ENCODE data around the gene PRKCE.

Gene PRKCE

GRCh38 chr2:45651415-45652089 is at the start of gene PRKCE:
TSS of gene PRKCE (plus strand) at chr2:45651675.
- Histone ChIP-seq H3K9ac (ENCODE audit: low read length) (peak within 1 kb of the TSS; percentile 99), H3K27me3 (ENCODE audit: control insufficient read depth in 1 of 2, insufficient read depth in 2 of 2, low read length in 2 of 2) (no peaks in the 10 kb centered on the region), H3K9me3 (ENCODE audit: low read length) (no peaks in the 10 kb centered on the region), H3K4me3 (ENCODE audit: low read depth in 1 of 2, low read length in 2 of 2) (peak within 1 kb of the TSS; percentile 88 to 94), H3K36me3 (ENCODE audit: insufficient read depth, low read length) (no peaks in the 10 kb centered on the region), H3K27ac (ENCODE audit: low read depth, low read length) (peak within 1 kb of the TSS; percentile 99), H3K4me1 (ENCODE audit: insufficient read depth, low read length) (peaks cover 55% of the 10 kb centered on the region)

GRCh38 chr2:45602624-45603023 is 48.9 kb upstream of the PRKCE start:
- Histone ChIP-seq H3K9ac (ENCODE audit: low read length) (no peak overlapping the region), H3K4me3 (ENCODE audit: low read depth in 1 of 2, low read length in 2 of 2) (no peak overlapping the region), H3K36me3 (ENCODE audit: insufficient read depth, low read length) (peaks cover 32% of the 10 kb centered on the region), H3K4me1 (ENCODE audit: insufficient read depth, low read length) (no peaks in the 10 kb centered on the region), H3K27ac (ENCODE audit: low read depth, low read length) (no peak overlapping the region), H3K27me3 (ENCODE audit: control insufficient read depth in 1 of 2, insufficient read depth in 2 of 2, low read length in 2 of 2) (no peaks in the 10 kb centered on the region), H3K9me3 (ENCODE audit: low read length) (no peaks in the 10 kb centered on the region)

- Histone ChIP-seq H3K36me3 (ENCODE audit: insufficient read depth, low read length) (peaks cover 17% of the 10 kb centered on the region), H3K4me3 (ENCODE audit: low read depth in 1 of 2, low read length in 2 of 2) (no peak overlapping the region), H3K9me3 (ENCODE audit: low read length) (no peaks in the 10 kb centered on the region), H3K27me3 (ENCODE audit: control insufficient read depth in 1 of 2, insufficient read depth in 2 of 2, low read length in 2 of 2) (no peaks in the 10 kb centered on the region), H3K9ac (ENCODE audit: low read length) (no peak overlapping the region), H3K4me1 (ENCODE audit: insufficient read depth, low read length) (peaks cover 5% of the 10 kb centered on the region), H3K27ac (ENCODE audit: low read depth, low read length) (no peak overlapping the region)
Measured at GRCh38 chr2:45605116-45605515, 46.4 kb upstream of the PRKCE start.

GRCh38 chr2:45606796-45607195 is 44.7 kb upstream of the PRKCE start:
- Histone ChIP-seq H3K36me3 (ENCODE audit: insufficient read depth, low read length) (peaks cover 5% of the 10 kb centered on the region), H3K4me3 (ENCODE audit: low read depth in 1 of 2, low read length in 2 of 2) (no peak overlapping the region), H3K4me1 (ENCODE audit: insufficient read depth, low read length) (peaks cover 6% of the 10 kb centered on the region), H3K9ac (ENCODE audit: low read length) (no peak overlapping the region), H3K27me3 (ENCODE audit: control insufficient read depth in 1 of 2, insufficient read depth in 2 of 2, low read length in 2 of 2) (no peaks in the 10 kb centered on the region), H3K9me3 (ENCODE audit: low read length) (no peaks in the 10 kb centered on the region), H3K27ac (ENCODE audit: low read depth, low read length) (no peak overlapping the region)

GRCh38 chr2:45607701-45608100 is 43.8 kb upstream of the PRKCE start:
- no peak overlapping the region for H3K9ac ChIP-seq (ENCODE audit: low read length)
- no peak overlapping the region for H3K27ac ChIP-seq (ENCODE audit: low read depth, low read length)
- H3K36me3 ChIP-seq (ENCODE audit: insufficient read depth, low read length) = no peaks in the 10 kb centered on the region

GRCh38 chr2:45610281-45611019 is 41.0 kb upstream of the PRKCE start:
- H3K27me3 ChIP-seq (ENCODE audit: control insufficient read depth in 1 of 2, insufficient read depth in 2 of 2, low read length in 2 of 2) = no peaks in the 10 kb centered on the region
- peak overlapping the region; percentile 47 to 81 for H3K4me3 ChIP-seq (ENCODE audit: low read depth in 1 of 2, low read length in 2 of 2)
- no peaks in the 10 kb centered on the region for H3K36me3 ChIP-seq (ENCODE audit: insufficient read depth, low read length)
- H3K27ac ChIP-seq (ENCODE audit: low read depth, low read length) = peak overlapping the region; percentile 52
- no peaks in the 10 kb centered on the region for H3K9me3 ChIP-seq (ENCODE audit: low read length)
- peaks cover 6% of the 10 kb centered on the region for H3K4me1 ChIP-seq (ENCODE audit: insufficient read depth, low read length)
- peak overlapping the region; percentile 42 for H3K9ac ChIP-seq (ENCODE audit: low read length)

More at GRCh38 chr2:45607701-45608100, 43.8 kb upstream of the PRKCE start:
- peaks cover 6% of the 10 kb centered on the region for H3K4me1 ChIP-seq (ENCODE audit: insufficient read depth, low read length)
- no peaks in the 10 kb centered on the region for H3K9me3 ChIP-seq (ENCODE audit: low read length)
- no peaks in the 10 kb centered on the region for H3K27me3 ChIP-seq (ENCODE audit: control insufficient read depth in 1 of 2, insufficient read depth in 2 of 2, low read length in 2 of 2)
- no peak overlapping the region for H3K4me3 ChIP-seq (ENCODE audit: low read depth in 1 of 2, low read length in 2 of 2)

- peaks cover 6% of the 10 kb centered on the region for H3K4me1 ChIP-seq (ENCODE audit: insufficient read depth, low read length)
- H3K27ac ChIP-seq (ENCODE audit: low read depth, low read length) = peak within 1 kb of the TSS; percentile 52
- H3K36me3 ChIP-seq (ENCODE audit: insufficient read depth, low read length) = no peaks in the 10 kb centered on the region
- no peaks in the 10 kb centered on the region for H3K27me3 ChIP-seq (ENCODE audit: control insufficient read depth in 1 of 2, insufficient read depth in 2 of 2, low read length in 2 of 2)
- no peaks in the 10 kb centered on the region for H3K9me3 ChIP-seq (ENCODE audit: low read length)
- peak within 1 kb of the TSS; percentile 47 to 81 for H3K4me3 ChIP-seq (ENCODE audit: low read depth in 1 of 2, low read length in 2 of 2)
- peak within 1 kb of the TSS; percentile 42 for H3K9ac ChIP-seq (ENCODE audit: low read length)
Measured at GRCh38 chr2:45611020-45611859, 40.2 kb upstream of the PRKCE start, which contains the start of gene SRBD1. TSS of gene SRBD1 (minus strand) at chr2:45611267. CDS start at chr2:45605441, 5,826 bp downstream.

GRCh38 chr2:45612285-45612684 is 39.2 kb upstream of the PRKCE start:
- Histone ChIP-seq H3K9ac (ENCODE audit: low read length) (no peak overlapping the region), H3K4me1 (ENCODE audit: insufficient read depth, low read length) (peaks cover 6% of the 10 kb centered on the region), H3K27me3 (ENCODE audit: control insufficient read depth in 1 of 2, insufficient read depth in 2 of 2, low read length in 2 of 2) (no peaks in the 10 kb centered on the region), H3K9me3 (ENCODE audit: low read length) (no peaks in the 10 kb centered on the region), H3K27ac (ENCODE audit: low read depth, low read length) (no peak overlapping the region), H3K36me3 (ENCODE audit: insufficient read depth, low read length) (no peaks in the 10 kb centered on the region), H3K4me3 (ENCODE audit: low read depth in 1 of 2, low read length in 2 of 2) (no peak overlapping the region)

- Histone ChIP-seq H3K27ac (ENCODE audit: low read depth, low read length) (no peak overlapping the region), H3K9me3 (ENCODE audit: low read length) (no peaks in the 10 kb centered on the region), H3K36me3 (ENCODE audit: insufficient read depth, low read length) (no peaks in the 10 kb centered on the region), H3K9ac (ENCODE audit: low read length) (no peak overlapping the region), H3K27me3 (ENCODE audit: control insufficient read depth in 1 of 2, insufficient read depth in 2 of 2, low read length in 2 of 2) (no peaks in the 10 kb centered on the region), H3K4me1 (ENCODE audit: insufficient read depth, low read length) (peaks cover 6% of the 10 kb centered on the region), H3K4me3 (ENCODE audit: low read depth in 1 of 2, low read length in 2 of 2) (no peak overlapping the region)
Measured at GRCh38 chr2:45612731-45613130, 38.7 kb upstream of the PRKCE start.

GRCh38 chr2:45614330-45614729 is 37.1 kb upstream of the PRKCE start:
- H3K4me1 ChIP-seq (ENCODE audit: insufficient read depth, low read length) = peaks cover 6% of the 10 kb centered on the region
- no peaks in the 10 kb centered on the region for H3K9me3 ChIP-seq (ENCODE audit: low read length)
- no peak overlapping the region for H3K9ac ChIP-seq (ENCODE audit: low read length)
- no peaks in the 10 kb centered on the region for H3K27me3 ChIP-seq (ENCODE audit: control insufficient read depth in 1 of 2, insufficient read depth in 2 of 2, low read length in 2 of 2)
- H3K27ac ChIP-seq (ENCODE audit: low read depth, low read length) = no peak overlapping the region
- H3K36me3 ChIP-seq (ENCODE audit: insufficient read depth, low read length) = no peaks in the 10 kb centered on the region
- H3K4me3 ChIP-seq (ENCODE audit: low read depth in 1 of 2, low read length in 2 of 2) = no peak overlapping the region

- peaks cover 2% of the 10 kb centered on the region for H3K4me1 ChIP-seq (ENCODE audit: insufficient read depth, low read length)
- H3K27me3 ChIP-seq (ENCODE audit: control insufficient read depth in 1 of 2, insufficient read depth in 2 of 2, low read length in 2 of 2) = no peaks in the 10 kb centered on the region
- H3K27ac ChIP-seq (ENCODE audit: low read depth, low read length) = no peak overlapping the region
- no peaks in the 10 kb centered on the region for H3K9me3 ChIP-seq (ENCODE audit: low read length)
- H3K9ac ChIP-seq (ENCODE audit: low read length) = no peak overlapping the region
- H3K4me3 ChIP-seq (ENCODE audit: low read depth in 1 of 2, low read length in 2 of 2) = no peak overlapping the region
- H3K36me3 ChIP-seq (ENCODE audit: insufficient read depth, low read length) = no peaks in the 10 kb centered on the region
Measured at GRCh38 chr2:45614871-45615415, 36.5 kb upstream of the PRKCE start.

Measured in muscle layer of colon (tissue), 2 donors.